B cell (primary cell): ENCODE measurements around the gene SH3RF3.

Source experiments
- EZH2 ChIP-seq: IDR thresholded peaks from 2 replicates; pipeline ENCODE4 v1.6.1; 2012; ENCODE audit warnings: borderline replicate concordance, low read depth, mild to moderate bottlenecking, moderate library complexity, low read length; ENCODE audit not compliant: insufficient read depth, poor library complexity, severe bottlenecking
- TF ChIP-seq, protein P1 (sequence below): fragments of 200-600 bp; IDR thresholded peaks from one replicate; pipeline ENCODE4 v1.8.0; 2022; ENCODE audit warnings: antibody characterized with exemption, mild to moderate bottlenecking

DNA sequence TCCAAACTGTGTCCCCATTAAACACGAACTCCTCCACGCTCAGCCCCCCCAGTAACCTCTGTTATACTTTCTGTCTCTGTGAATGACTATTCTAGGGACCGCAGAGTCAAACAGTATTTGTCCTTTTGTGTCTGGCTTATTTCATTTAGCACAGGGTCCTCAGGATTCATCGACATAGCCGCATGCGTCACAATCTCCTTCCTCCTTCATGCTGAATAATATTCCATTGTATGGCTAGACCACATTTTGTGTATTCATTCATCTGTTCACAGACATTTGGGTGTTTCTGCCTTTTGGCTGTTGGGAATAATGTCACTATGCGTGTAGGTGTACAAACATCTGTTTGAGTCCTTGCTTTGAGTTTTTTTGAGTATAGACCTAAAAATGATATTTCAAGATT, 80.9 kb downstream of the SH3RF3 start:
- TF ChIP-seq, protein P1, sequence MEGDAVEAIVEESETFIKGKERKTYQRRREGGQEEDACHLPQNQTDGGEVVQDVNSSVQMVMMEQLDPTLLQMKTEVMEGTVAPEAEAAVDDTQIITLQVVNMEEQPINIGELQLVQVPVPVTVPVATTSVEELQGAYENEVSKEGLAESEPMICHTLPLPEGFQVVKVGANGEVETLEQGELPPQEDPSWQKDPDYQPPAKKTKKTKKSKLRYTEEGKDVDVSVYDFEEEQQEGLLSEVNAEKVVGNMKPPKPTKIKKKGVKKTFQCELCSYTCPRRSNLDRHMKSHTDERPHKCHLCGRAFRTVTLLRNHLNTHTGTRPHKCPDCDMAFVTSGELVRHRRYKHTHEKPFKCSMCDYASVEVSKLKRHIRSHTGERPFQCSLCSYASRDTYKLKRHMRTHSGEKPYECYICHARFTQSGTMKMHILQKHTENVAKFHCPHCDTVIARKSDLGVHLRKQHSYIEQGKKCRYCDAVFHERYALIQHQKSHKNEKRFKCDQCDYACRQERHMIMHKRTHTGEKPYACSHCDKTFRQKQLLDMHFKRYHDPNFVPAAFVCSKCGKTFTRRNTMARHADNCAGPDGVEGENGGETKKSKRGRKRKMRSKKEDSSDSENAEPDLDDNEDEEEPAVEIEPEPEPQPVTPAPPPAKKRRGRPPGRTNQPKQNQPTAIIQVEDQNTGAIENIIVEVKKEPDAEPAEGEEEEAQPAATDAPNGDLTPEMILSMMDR = no peak
- TF ChIP-seq EZH2 = no peak
